HepG2 (cell line): ENCODE results near the gene PCDHGB6. TPM values are rescaled to one million over a fixed set of nuclear protein-coding genes. Genes with fewer than 3 reads are reported as not detected.

Experiments
- ATAC-seq: fragments of 200-7000 bp; cut with Tn5 transposase; 3 replicates; pipeline ENCODE4 v1.9.1; 2020; ENCODE audit warnings: mild to moderate bottlenecking, moderate library complexity
- BruUV-seq: library from RNA; stranded (reverse); fragments of 400-500 nt; replicated peaks from 2 replicates; lab custom pipeline; 2021; lab: Mats Ljungman, UMichigan
- CTCF ChIA-PET: fragments of 300-600 bp; formaldehyde crosslinking; extraction: SDS; loops from one replicate; lab custom pipeline; 2021; ENCODE audit warnings: low total read pairs, inconsistent platforms, low intra/inter-chr PET ratio; lab: Yijun Ruan, JAX
- POLR2A ChIA-PET: fragments of 350-600 bp; sonication (Branson Sonifier 250); formaldehyde crosslinking; loops from one replicate; lab custom pipeline; 2020; ENCODE audit warnings: antibody characterized with exemption, inconsistent platforms; lab: Yijun Ruan, JAX
- DNase-seq: peaks from one replicate; pipeline ENCODE4 v3.0.0-alpha.2; 2015; ENCODE audit warnings: low spot score
- FAIRE-seq: peaks from 3 replicates; lab custom pipeline; 2011; peaks lifted over from hg19 to GRCh38; lab: Jason Lieb, UNC
- H2AFZ ChIP-seq: one replicate; pipeline ENCODE4 v1.6.1; 2011; ENCODE audit warnings: low read length, inconsistent platforms
- H3K27ac ChIP-seq: fragments of 300-600 bp; 3 replicates; pipeline ENCODE4 v1.8.0; 2011; ENCODE audit warnings: mixed run types, mild to moderate bottlenecking, mixed read lengths, low read length, inconsistent platforms; ENCODE audit not compliant: insufficient read depth; ENCODE audit errors: extremely low read length
- H3K27me3 ChIP-seq, 2 experiments: fragments of 200-600 bp in 1 of 2; 2 replicates in 1 of 2; 3 replicates in 1 of 2; pipeline versions ENCODE4 v1.6.0 to v1.8.0; 2011; ENCODE audit warnings: low read length in 2 of 2, mild to moderate bottlenecking in 2 of 2, moderate library complexity in 2 of 2, inconsistent platforms in 1 of 2; ENCODE audit not compliant: insufficient read depth in 2 of 2, control insufficient read depth in 1 of 2
- H3K36me3 ChIP-seq, 2 experiments: fragments of 200-600 bp in 1 of 2; replicated peaks in 1 of 2; 2 replicates in 1 of 2; 3 replicates in 1 of 2; pipeline versions ENCODE4 v1.5.1 to v1.8.0; 2011; ENCODE audit warnings: low read length in 2 of 2, inconsistent platforms in 1 of 2; ENCODE audit not compliant: insufficient read depth in 2 of 2, control insufficient read depth in 1 of 2
- H3K4me1 ChIP-seq: 2 replicates; pipeline ENCODE4 v1.5.1; 2012; ENCODE audit warnings: low read length, inconsistent platforms; ENCODE audit not compliant: insufficient read depth
- H3K4me2 ChIP-seq: 2 replicates; pipeline ENCODE4 v1.6.0; 2011; ENCODE audit warnings: low read depth, low read length, inconsistent platforms
- H3K4me3 ChIP-seq, 3 experiments: fragments of 200-600 bp in 1 of 3; sonication (generic), shearing (Covaris generic) in 1 of 3; replicated peaks in 1 of 3; 2 replicates each; pipeline ENCODE4 v1.5.1; 2011 to 2016; ENCODE audit warnings: low read length in 3 of 3, inconsistent platforms in 2 of 3, low read depth in 2 of 3, mild to moderate bottlenecking in 2 of 3, control low read depth in 1 of 3, mixed read lengths in 1 of 3; ENCODE audit not compliant: insufficient read depth in 1 of 3
- H3K79me2 ChIP-seq: one replicate; pipeline ENCODE4 v1.6.1; 2011; ENCODE audit warnings: low read length, inconsistent platforms; ENCODE audit not compliant: insufficient read depth
- H3K9ac ChIP-seq: 2 replicates; pipeline ENCODE4 v1.6.0; 2011; ENCODE audit warnings: mild to moderate bottlenecking, low read depth, low read length, inconsistent platforms; ENCODE audit not compliant: insufficient read depth
- H3K9me3 ChIP-seq: 2 replicates; pipeline ENCODE4 v1.5.1; 2012; ENCODE audit warnings: mild to moderate bottlenecking, low read length
- H4K20me1 ChIP-seq: 2 replicates; pipeline ENCODE4 v1.6.0; 2011; ENCODE audit warnings: inconsistent platforms, mild to moderate bottlenecking, low read length, moderate library complexity; ENCODE audit not compliant: insufficient read depth
- ADNP ChIP-seq: sonication (generic); formaldehyde crosslinking; IDR thresholded peaks from 2 replicates; pipeline ENCODE4 v1.4.0; 2020; ENCODE audit warnings: missing genetic modification reagents
- HNRNPUL1 ChIP-seq: fragments of 200-400 bp; formaldehyde crosslinking; IDR thresholded peaks from 2 replicates; pipeline ENCODE4 v1.6.1; 2017; ENCODE audit warnings: low read depth, mild to moderate bottlenecking, low read length, moderate library complexity
- KLF11 ChIP-seq: IDR thresholded peaks from 2 replicates; pipeline ENCODE4 v1.6.1; 2016; ENCODE audit warnings: missing compliant biosample characterization
- NFIC ChIP-seq: IDR thresholded peaks from 2 replicates; pipeline ENCODE4 v1.6.1; 2012; ENCODE audit warnings: mild to moderate bottlenecking, low read length, inconsistent platforms
- NFRKB ChIP-seq: fragments of 450-650 bp; IDR thresholded peaks from 2 replicates; pipeline ENCODE4 v1.6.1; 2017
- ONECUT2 ChIP-seq: sonication (generic); formaldehyde crosslinking; IDR thresholded peaks from 2 replicates; pipeline ENCODE4 v1.4.0; 2020; ENCODE audit warnings: missing genetic modification reagents
- ZBTB7A ChIP-seq: sonication (generic); formaldehyde crosslinking; IDR thresholded peaks from 2 replicates; pipeline ENCODE4 v1.8.0; 2022; ENCODE audit warnings: mild to moderate bottlenecking, missing genetic modification reagents
- ZNF251 ChIP-seq: sonication (generic); formaldehyde crosslinking; IDR thresholded peaks from 2 replicates; pipeline ENCODE4 v1.9.0; 2021; ENCODE audit warnings: mild to moderate bottlenecking, missing genetic modification reagents
- ZNF382 ChIP-seq: sonication (generic); formaldehyde crosslinking; IDR thresholded peaks from 2 replicates; pipeline ENCODE4 v1.5.0; 2020; ENCODE audit warnings: missing genetic modification reagents, mild to moderate bottlenecking, borderline replicate concordance
- ZNF431 ChIP-seq: sonication (generic); formaldehyde crosslinking; IDR thresholded peaks from 2 replicates; pipeline ENCODE4 v1.9.0; 2022; ENCODE audit warnings: missing genetic modification reagents, low read depth, mild to moderate bottlenecking, borderline replicate concordance
- ZNF670 ChIP-seq: sonication (generic); formaldehyde crosslinking; IDR thresholded peaks from 2 replicates; pipeline ENCODE4 v1.8.0; 2022; ENCODE audit warnings: mild to moderate bottlenecking, missing genetic modification reagents, borderline replicate concordance
- ZNF780A ChIP-seq: sonication (generic); formaldehyde crosslinking; IDR thresholded peaks from 2 replicates; pipeline ENCODE4 v1.8.0; 2022; ENCODE audit warnings: mild to moderate bottlenecking, missing genetic modification reagents, moderate library complexity
- ZNF816 ChIP-seq: sonication (generic); formaldehyde crosslinking; IDR thresholded peaks from 2 replicates; pipeline ENCODE4 v1.8.0; 2022; ENCODE audit warnings: missing genetic modification reagents, mild to moderate bottlenecking, borderline replicate concordance
- ZNF850 ChIP-seq: sonication (generic); formaldehyde crosslinking; conservative IDR thresholded peaks from 2 replicates; pipeline ENCODE4 v1.9.0; 2021; ENCODE audit warnings: mild to moderate bottlenecking, missing genetic modification reagents
- WGBS: methylation state at CpG from one replicate; pipeline ENCODE4 v1.1.6; 2017; ENCODE audit warnings: low lambda C conversion rate; 5-methylcytosine and 5-hydroxymethylcytosine counted together
- in situ Hi-C: cut with HindIII; loops from 2 replicates; pipeline ENCODE4 v1.10.0; 2017; ENCODE audit warnings: low pct_unique_long_range_greater_than_20kb; ENCODE audit not compliant: extremely low pct_ligation_motif_present
- intact Hi-C: fragments of 100-400 bp; cut with micrococcal nuclease; formaldehyde crosslinking; loops from one replicate; pipeline ENCODE4 v1.10.0; 2022; ENCODE audit not compliant: unreplicated experiment
- polyA plus RNA-seq, 8 experiments: library from polyadenylated mRNA; depleted of rRNA in 3 of 8; stranded (reverse) in 7 of 8; unstranded in 1 of 8; fragments of >200 nt; fragmentation: Illumina TruSeq in 4 of 8; extraction: Trizol in 4 of 8; gene quantifications; 2 replicates each; pipeline versions ENCODE4 v1.2.1 to v1.2.3, GENCODE V29; 2011 to 2016; ENCODE audit warnings: low read depth in 4 of 8, missing spikeins in 1 of 8, mixed read lengths in 1 of 8; ENCODE audit not compliant: insufficient read depth in 1 of 8
- total RNA-seq, 5 experiments: library from RNA; depleted of rRNA; stranded (reverse); fragments of >200 nt; fragmentation: Illumina TruSeq; extraction: Trizol; gene quantifications; 2 replicates each; pipeline ENCODE4 v1.2.3, GENCODE V29; 2016; ENCODE audit warnings: low read depth in 1 of 5
- TF ChIP-seq, protein P1 (sequence below): sonication (generic); formaldehyde crosslinking; IDR thresholded peaks from 2 replicates; pipeline ENCODE4 v1.5.1; 2020; ENCODE audit warnings: mild to moderate bottlenecking, missing genetic modification reagents, moderate library complexity
- TF ChIP-seq, protein P2 (sequence below): sonication (generic); formaldehyde crosslinking; IDR thresholded peaks from 2 replicates; pipeline ENCODE4 v1.5.1; 2020; ENCODE audit warnings: missing genetic modification reagents, mild to moderate bottlenecking, borderline replicate concordance

Gene PCDHGB6
- total and polyA plus RNA-seq, 2 of the 13 experiments (the other 11 are each of a cell fraction or from before 2014, with no cell fraction given): 0.01 to 0.20 TPM

DNA sequence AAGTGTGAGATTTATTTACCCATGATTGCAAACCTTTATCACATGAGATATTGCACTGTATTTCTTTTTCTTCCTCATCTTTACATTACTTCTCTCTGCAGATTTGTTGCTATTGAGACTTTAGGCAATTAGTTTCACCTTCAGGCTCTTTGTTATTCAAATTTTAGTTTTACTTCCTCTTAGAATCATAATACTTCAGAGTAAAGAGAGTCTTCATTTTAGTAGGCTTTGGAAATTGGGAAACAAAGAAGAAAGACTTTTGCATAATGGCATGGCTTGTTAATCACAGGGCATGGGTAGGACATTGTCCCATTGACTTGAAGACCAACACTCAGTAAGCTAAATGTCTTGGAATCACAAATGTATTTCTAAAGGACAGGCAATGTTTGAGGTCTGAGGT is 45.1 kb upstream of the PCDHGB6 start:
- POLR2A ChIA-PET: no interaction called here

DNA sequence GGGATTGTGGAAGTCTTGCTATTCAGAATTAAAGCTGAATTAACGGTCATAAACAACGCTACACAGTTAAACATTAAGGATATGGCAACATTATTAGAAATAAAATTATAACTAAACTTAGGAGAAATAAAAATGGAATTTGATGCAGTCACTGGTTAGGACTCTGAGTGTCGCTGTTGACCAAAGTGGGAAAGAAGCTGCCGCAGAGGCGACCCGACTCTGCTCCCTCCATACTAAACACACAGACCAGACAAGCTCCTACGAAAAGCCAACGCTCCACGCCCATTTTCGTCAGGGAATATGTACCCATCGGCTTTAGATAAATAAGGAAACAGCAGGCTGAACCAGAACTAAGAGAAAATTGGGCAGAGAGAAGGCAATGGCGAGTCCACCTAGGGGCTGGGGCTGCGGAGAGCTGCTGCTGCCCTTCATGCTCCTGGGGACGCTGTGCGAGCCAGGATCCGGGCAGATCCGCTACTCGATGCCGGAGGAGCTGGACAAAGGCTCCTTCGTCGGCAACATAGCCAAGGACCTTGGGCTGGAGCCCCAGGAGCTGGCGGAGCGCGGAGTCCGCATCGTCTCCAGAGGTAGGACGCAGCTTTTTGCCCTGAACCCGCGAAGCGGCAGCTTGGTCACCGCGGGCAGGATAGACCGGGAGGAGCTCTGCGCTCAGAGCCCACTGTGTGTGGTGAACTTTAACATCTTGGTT is 43.7 kb upstream of the PCDHGB6 start, which contains the start of gene PCDHGA5:
TSS of gene PCDHGA5 (plus strand) at position 211 of the 709 bp plus-strand sequence. CDS start at position 380, 169 bp downstream.
- DNase-seq (no peak), ATAC-seq (no peak), FAIRE-seq (no peak)
- no peak for TF ChIP-seq NFRKB
- TF ChIP-seq, protein P1, sequence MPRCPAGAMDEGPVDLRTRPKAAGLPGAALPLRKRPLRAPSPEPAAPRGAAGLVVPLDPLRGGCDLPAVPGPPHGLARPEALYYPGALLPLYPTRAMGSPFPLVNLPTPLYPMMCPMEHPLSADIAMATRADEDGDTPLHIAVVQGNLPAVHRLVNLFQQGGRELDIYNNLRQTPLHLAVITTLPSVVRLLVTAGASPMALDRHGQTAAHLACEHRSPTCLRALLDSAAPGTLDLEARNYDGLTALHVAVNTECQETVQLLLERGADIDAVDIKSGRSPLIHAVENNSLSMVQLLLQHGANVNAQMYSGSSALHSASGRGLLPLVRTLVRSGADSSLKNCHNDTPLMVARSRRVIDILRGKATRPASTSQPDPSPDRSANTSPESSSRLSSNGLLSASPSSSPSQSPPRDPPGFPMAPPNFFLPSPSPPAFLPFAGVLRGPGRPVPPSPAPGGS: no peak
- TF ChIP-seq ZNF431 (CRISPR knock-in tag): no peak
- no peak for TF ChIP-seq NFIC
- no peak for TF ChIP-seq ZNF670 (CRISPR knock-in tag)
- TF ChIP-seq ZNF251: no peak
- no peak for TF ChIP-seq ADNP (CRISPR knock-in tag)
- TF ChIP-seq ZNF780A (CRISPR knock-in tag): no peak
- TF ChIP-seq ZNF850 (CRISPR knock-in tag): no peak
- no peak for TF ChIP-seq KLF11 (CRISPR knock-in tag)
- TF ChIP-seq ZNF816: no peak
- Histone ChIP-seq H3K27me3 (no peaks in the 10 kb centered on the region), H4K20me1 (no peaks in the 10 kb centered on the region), H3K9ac (no peak within 1 kb of the TSS), H3K36me3 (no peaks in the 10 kb centered on the region), H3K4me2 (no peak within 1 kb of the TSS), H3K9me3 (peaks cover 54% of the 10 kb centered on the region), H3K79me2 (no peaks in the 10 kb centered on the region), H3K4me1 (no peaks in the 10 kb centered on the region), H3K4me3 (no peak within 1 kb of the TSS), H2AFZ (no peak within 1 kb of the TSS), H3K27ac (no peak within 1 kb of the TSS)
- intact Hi-C loops (no loop called here), in situ Hi-C loops (no loop called here)
- WGBS: 74% methylated on average over 30 of the region's 34 CpGs
- ChIA-PET POLR2A (no interaction called here), CTCF (no interaction called here)
- BruUV-seq: no TSS peak

More for the DNA sequence above, 45.1 kb upstream of the PCDHGB6 start:
- no peak for TF ChIP-seq ZNF382 (CRISPR knock-in tag)
- TF ChIP-seq, protein P2, sequence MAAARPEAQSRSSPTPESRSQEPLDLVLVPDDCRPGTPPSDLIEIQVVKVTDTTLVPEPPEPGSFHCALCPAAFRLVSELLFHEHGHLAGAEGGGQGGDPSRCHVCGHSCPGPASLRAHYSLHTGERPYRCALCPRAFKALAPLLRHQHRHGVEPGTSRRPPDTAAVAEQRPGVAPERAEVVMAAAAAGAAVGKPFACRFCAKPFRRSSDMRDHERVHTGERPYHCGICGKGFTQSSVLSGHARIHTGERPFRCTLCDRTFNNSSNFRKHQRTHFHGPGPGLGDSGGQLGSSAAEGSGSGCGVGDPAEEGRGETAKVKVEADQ: no peak
- TF ChIP-seq ONECUT2 (CRISPR knock-in tag): no peak
- no peak for TF ChIP-seq ZBTB7A (CRISPR knock-in tag)
- no peak for TF ChIP-seq HNRNPUL1
- ATAC-seq (no peak), DNase-seq (no peak), FAIRE-seq (no peak)
- H4K20me1 ChIP-seq: no peaks in the 10 kb centered on the region
- in situ Hi-C loops (no loop called here), intact Hi-C loops (no loop called here)
- H3K4me1 ChIP-seq: no peaks in the 10 kb centered on the region
- no peaks in the 10 kb centered on the region for H3K36me3 ChIP-seq
- no peak overlapping the region for H3K4me3 ChIP-seq
- CTCF ChIA-PET: no interaction called here
- no peak overlapping the region for H2AFZ ChIP-seq
- H3K9ac ChIP-seq: no peak overlapping the region
- H3K9me3 ChIP-seq: peaks cover 54% of the 10 kb centered on the region
- no TSS peak for BruUV-seq
- H3K27ac ChIP-seq: no peak overlapping the region
- H3K79me2 ChIP-seq: no peaks in the 10 kb centered on the region
- H3K27me3 ChIP-seq: no peaks in the 10 kb centered on the region
- H3K4me2 ChIP-seq: no peak overlapping the region
